Esophagus muscularis mucosa (tissue), 4 donors: ENCODE results near the gene SEMA5A. TPM values are rescaled to one million over a fixed set of nuclear protein-coding genes. Genes with fewer than 3 reads are reported as not detected.

Experiments
- DNase-seq: peaks from one replicate; pipeline ENCODE4 v3.0.0-alpha.2; 2017; ENCODE audit errors: extremely low spot score
- H3K27ac ChIP-seq, 4 donors: fragments of 200-600 bp; sonication (generic); replicated peaks in 1 of 4; 1 replicate in 3 of 4; 2 replicates in 1 of 4; pipeline ENCODE4 v1.5.1; 2016 to 2019; ENCODE audit warnings: mild to moderate bottlenecking in 1 of 4
- H3K27me3 ChIP-seq, 4 donors: fragments of 200-600 bp; sonication (generic); one replicate each; pipeline versions ENCODE4 v1.5.1 to v1.6.0; 2016 to 2019
- H3K36me3 ChIP-seq, 4 donors: fragments of 200-600 bp; sonication (generic); one replicate each; pipeline ENCODE4 v1.5.1; 2016 to 2019
- H3K4me1 ChIP-seq, 4 donors: fragments of 200-600 bp; sonication (generic); one replicate each; pipeline ENCODE4 v1.5.1; 2016 to 2019
- H3K4me3 ChIP-seq, 4 donors: fragments of 200-600 bp; sonication (generic); 1 replicate in 2 of 4; 2 replicates in 2 of 4; pipeline ENCODE4 v1.5.1; 2016 to 2019; ENCODE audit warnings: mild to moderate bottlenecking in 4 of 4, moderate library complexity in 1 of 4
- H3K9me3 ChIP-seq, 4 donors: fragments of 200-600 bp; sonication (generic); 1 replicate in 3 of 4; 2 replicates in 1 of 4; pipeline ENCODE4 v1.5.1; 2016 to 2019
- EP300 ChIP-seq: sonication (generic); formaldehyde crosslinking; IDR thresholded peaks from one replicate; pipeline ENCODE4 v1.6.1; 2017; ENCODE audit warnings: antibody characterized with exemption
- POLR2A ChIP-seq: fragments of 450-650 bp; IDR thresholded peaks from one replicate; pipeline ENCODE4 v1.6.1; 2017; ENCODE audit warnings: antibody characterized with exemption, moderate library complexity, mild to moderate bottlenecking, low read depth
- POLR2AphosphoS5 ChIP-seq, 2 donors: sonication (generic); formaldehyde crosslinking; IDR thresholded peaks; one replicate each; pipeline ENCODE4 v1.6.1; 2017; ENCODE audit warnings: antibody characterized with exemption in 2 of 2
- WGBS: methylation state at CpG from one replicate; pipeline ENCODE4 v1.1.5; 2018; 5-methylcytosine and 5-hydroxymethylcytosine counted together
- intact Hi-C: fragments of 100-400 bp; cut with DNase I; formaldehyde crosslinking; loops from one replicate; pipeline ENCODE4 v1.15.1; 2023
- total RNA-seq, 4 donors: library from RNA; depleted of rRNA; stranded (reverse); fragments of >200 nt; gene quantifications; one replicate each; pipeline versions ENCODE4 v1.1.0 to v1.2.1, GENCODE V29; 2016
- TF ChIP-seq, protein P1 (sequence below), 3 experiments: fragments of 200-600 bp in 2 of 3; fragments of 450-650 bp in 1 of 3; sonication (generic) in 2 of 3; IDR thresholded peaks; one replicate each; pipeline ENCODE4 v1.5.1; 2017 to 2019; ENCODE audit warnings: antibody characterized with exemption in 3 of 3, mild to moderate bottlenecking in 2 of 3, moderate library complexity in 1 of 3

Gene SEMA5A
- total RNA-seq, 4 donors from 2014 or later = 2.1 to 5.6 (median 3.5) TPM

DNA sequence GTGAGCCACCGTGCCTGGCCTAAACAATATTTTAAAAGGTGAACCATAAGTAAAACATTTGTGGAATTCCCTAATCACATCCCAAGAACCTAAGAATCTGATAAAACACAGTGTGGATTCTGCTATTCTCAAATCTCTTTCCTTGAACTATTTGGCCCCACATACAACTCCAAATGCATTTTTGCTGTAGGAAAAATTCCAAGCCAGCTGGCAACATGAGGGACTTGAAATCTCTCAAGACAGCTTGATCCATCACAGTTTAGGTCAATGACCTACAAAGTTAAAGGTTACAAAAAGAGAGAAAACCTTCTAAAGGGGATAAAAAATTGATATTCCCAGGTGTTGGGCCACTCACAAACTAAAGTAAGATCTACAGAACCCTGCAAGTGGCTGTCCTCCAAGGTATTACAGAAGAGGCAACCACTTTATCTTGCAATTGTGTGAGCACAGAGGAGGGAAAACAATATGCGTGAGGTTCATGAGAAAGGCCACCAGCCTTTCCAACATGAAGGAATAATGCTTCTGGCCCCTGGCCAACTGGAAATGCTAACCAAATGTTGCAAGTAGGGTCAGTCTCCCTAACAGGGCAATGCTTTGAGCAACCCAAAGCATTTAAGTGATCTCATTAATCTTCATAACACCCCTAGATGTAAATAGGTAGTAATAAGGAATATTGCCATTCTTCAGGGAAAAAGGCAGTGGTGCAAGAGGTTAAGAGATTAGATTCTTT, 221.4 kb downstream of the SEMA5A start:
- no peaks in the 10 kb centered on the region for H3K27me3 ChIP-seq
- DNase-seq = no peak
- H3K36me3 ChIP-seq = no peaks in the 10 kb centered on the region
- H3K9me3 ChIP-seq = no peaks in the 10 kb centered on the region
- H3K4me1 ChIP-seq = no peaks in the 10 kb centered on the region
- intact Hi-C loops = no loop called here
- TF ChIP-seq POLR2AphosphoS5 (IDR thresholded peaks at IDR 0.05) (no peak), EP300 (no peak)
- TF ChIP-seq, protein P1, sequence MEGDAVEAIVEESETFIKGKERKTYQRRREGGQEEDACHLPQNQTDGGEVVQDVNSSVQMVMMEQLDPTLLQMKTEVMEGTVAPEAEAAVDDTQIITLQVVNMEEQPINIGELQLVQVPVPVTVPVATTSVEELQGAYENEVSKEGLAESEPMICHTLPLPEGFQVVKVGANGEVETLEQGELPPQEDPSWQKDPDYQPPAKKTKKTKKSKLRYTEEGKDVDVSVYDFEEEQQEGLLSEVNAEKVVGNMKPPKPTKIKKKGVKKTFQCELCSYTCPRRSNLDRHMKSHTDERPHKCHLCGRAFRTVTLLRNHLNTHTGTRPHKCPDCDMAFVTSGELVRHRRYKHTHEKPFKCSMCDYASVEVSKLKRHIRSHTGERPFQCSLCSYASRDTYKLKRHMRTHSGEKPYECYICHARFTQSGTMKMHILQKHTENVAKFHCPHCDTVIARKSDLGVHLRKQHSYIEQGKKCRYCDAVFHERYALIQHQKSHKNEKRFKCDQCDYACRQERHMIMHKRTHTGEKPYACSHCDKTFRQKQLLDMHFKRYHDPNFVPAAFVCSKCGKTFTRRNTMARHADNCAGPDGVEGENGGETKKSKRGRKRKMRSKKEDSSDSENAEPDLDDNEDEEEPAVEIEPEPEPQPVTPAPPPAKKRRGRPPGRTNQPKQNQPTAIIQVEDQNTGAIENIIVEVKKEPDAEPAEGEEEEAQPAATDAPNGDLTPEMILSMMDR (IDR thresholded peaks at IDR 0.05) = no peak
- 86% methylated on average over 2 of the region's 2 CpGs for WGBS
- H3K4me3 ChIP-seq = no peak overlapping the region
- H3K27ac ChIP-seq = no peak overlapping the region

DNA sequence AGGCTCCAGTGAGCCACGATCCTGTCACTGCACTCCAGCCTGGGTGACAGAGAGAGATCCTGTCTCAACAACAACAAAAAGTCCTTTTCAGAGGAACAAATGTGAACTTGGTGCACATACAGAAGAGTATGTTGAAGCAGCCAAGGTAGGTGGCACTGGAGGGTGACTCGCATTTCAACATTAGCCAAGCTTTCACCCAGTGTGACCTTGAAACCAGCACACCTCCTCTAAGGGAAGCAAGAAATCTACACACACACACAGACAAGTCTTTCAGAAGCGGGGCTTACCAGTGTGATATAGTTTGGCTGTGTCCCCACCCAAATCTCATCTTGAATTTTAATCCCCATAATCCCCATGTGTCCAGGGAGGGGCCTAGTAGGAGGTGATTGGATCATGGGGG, 225.2 kb downstream of the SEMA5A start:
- 91% methylated on average over 3 of the region's 3 CpGs for WGBS
- no peaks in the 10 kb centered on the region for H3K36me3 ChIP-seq
- no peak overlapping the region for H3K4me3 ChIP-seq
- no peaks in the 10 kb centered on the region for H3K4me1 ChIP-seq
- intact Hi-C loops = no loop called here
- no peak for DNase-seq
- TF ChIP-seq POLR2A (no peak), EP300 (no peak), POLR2AphosphoS5 (IDR thresholded peaks at IDR 0.05) (no peak)
- TF ChIP-seq, protein P1 (IDR thresholded peaks at IDR 0.05) = no peak
- no peaks in the 10 kb centered on the region for H3K9me3 ChIP-seq
- H3K27me3 ChIP-seq = no peaks in the 10 kb centered on the region
- H3K27ac ChIP-seq = no peak overlapping the region

DNA sequence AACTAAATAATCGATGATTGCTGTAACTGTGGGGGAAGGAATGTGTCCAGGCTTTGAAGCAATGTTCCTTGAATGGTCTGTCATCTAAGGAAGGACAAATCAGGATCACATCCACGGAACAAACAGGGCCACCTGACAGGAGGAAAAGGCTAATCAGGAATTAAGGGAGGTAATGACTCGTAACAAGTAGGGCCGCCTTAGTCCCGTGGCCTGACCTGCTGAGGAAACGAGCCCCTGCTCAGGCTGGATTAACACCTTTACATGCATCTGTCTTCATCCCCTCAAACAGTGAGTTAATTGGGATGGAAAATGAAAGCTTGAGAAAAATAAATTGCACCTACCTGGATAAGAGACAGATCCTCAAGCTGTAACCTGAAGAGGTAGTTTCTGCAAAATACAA, 227.8 kb downstream of the SEMA5A start:
- H3K4me3 ChIP-seq = no peak overlapping the region
- no peaks in the 10 kb centered on the region for H3K27me3 ChIP-seq
- H3K36me3 ChIP-seq = no peaks in the 10 kb centered on the region
- no peak for TF ChIP-seq POLR2A
- WGBS = 87% methylated on average over 6 of the region's 6 CpGs
- no peak for DNase-seq
- intact Hi-C loops = no loop called here
- no peak overlapping the region for H3K27ac ChIP-seq
- no peaks in the 10 kb centered on the region for H3K9me3 ChIP-seq
- no peaks in the 10 kb centered on the region for H3K4me1 ChIP-seq

DNA sequence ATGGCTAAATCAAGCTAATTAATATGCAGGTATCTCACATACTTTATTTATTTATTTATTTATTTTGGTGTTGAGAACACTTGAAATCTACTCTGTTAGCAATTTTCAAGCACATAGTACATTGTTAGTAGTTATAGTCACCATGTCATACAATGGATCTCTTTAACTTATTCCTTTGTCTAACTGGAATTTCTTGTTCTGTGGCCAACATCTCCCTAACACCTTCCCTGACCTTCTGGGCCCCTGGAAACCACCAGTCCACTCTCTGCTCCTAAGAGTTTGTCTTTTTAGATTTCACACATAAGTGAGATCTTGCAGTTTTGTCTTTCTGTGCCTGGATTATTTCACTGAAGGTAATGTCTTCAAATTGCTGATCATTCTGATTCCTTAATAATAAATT, 229.1 kb downstream of the SEMA5A start:
- intact Hi-C loops = no loop called here

GRCh38 chr5:9316041-9316440, 229.8 kb downstream of the SEMA5A start:
- H3K9me3 ChIP-seq = no peaks in the 10 kb centered on the region
- TF ChIP-seq, protein P1 (IDR thresholded peaks at IDR 0.05) = no peak
- TF ChIP-seq POLR2AphosphoS5 (IDR thresholded peaks at IDR 0.05) = no peak
- no peak for TF ChIP-seq POLR2A
- no peak for TF ChIP-seq EP300
- H3K4me3 ChIP-seq = no peak overlapping the region
- H3K27me3 ChIP-seq = no peaks in the 10 kb centered on the region
- H3K27ac ChIP-seq = no peak overlapping the region
- no peaks in the 10 kb centered on the region for H3K4me1 ChIP-seq
- WGBS = 83% methylated on average over 3 of the region's 3 CpGs
- intact Hi-C loops = no loop called here
- DNase-seq = no peak
- no peaks in the 10 kb centered on the region for H3K36me3 ChIP-seq

More for the DNA sequence above, 229.1 kb downstream of the SEMA5A start:
- no peak overlapping the region for H3K4me3 ChIP-seq
- H3K36me3 ChIP-seq = no peaks in the 10 kb centered on the region
- no peaks in the 10 kb centered on the region for H3K9me3 ChIP-seq
- no peak for TF ChIP-seq POLR2A
- TF ChIP-seq, protein P1 (IDR thresholded peaks at IDR 0.05) = no peak
- TF ChIP-seq POLR2AphosphoS5 (IDR thresholded peaks at IDR 0.05) = no peak
- TF ChIP-seq EP300 = no peak
- no peaks in the 10 kb centered on the region for H3K4me1 ChIP-seq
- no peak for DNase-seq
- no peak overlapping the region for H3K27ac ChIP-seq
- H3K27me3 ChIP-seq = no peaks in the 10 kb centered on the region
